SK-N-SH (cell line): ENCODE data around the gene MIOS. TPM values are rescaled to one million over a fixed set of nuclear protein-coding genes. Genes with fewer than 3 reads are reported as not detected.
A peak's percentile ranks its signal among the peaks of the same experiment; 100 is the strongest.

ENCODE experiments used
- CTCF ChIA-PET: fragments of 300-600, 350-600 bp; formaldehyde crosslinking; extraction: SDS; loops from one replicate; lab custom pipeline; 2021; lab: Yijun Ruan, JAX
- POLR2A ChIA-PET: fragments of 350-600 bp; sonication (Branson Sonifier 250); formaldehyde crosslinking; extraction: SDS; loops from one replicate; lab custom pipeline; 2020; ENCODE audit warnings: antibody characterized with exemption, inconsistent platforms; lab: Yijun Ruan, JAX
- DNase-seq: peaks from one replicate; pipeline ENCODE4 v3.0.0; 2012
- H2AFZ ChIP-seq: fragments of 200-600 bp; sonication (generic); 2 replicates; pipeline ENCODE4 v1.8.1; 2016; ENCODE audit warnings: antibody characterized with exemption, mild to moderate bottlenecking, low read depth
- H3F3A ChIP-seq: fragments of 200-600 bp; sonication (generic); replicated peaks from 2 replicates; pipeline ENCODE3; 2016; ENCODE audit warnings: antibody characterized with exemption, mild to moderate bottlenecking; ENCODE audit not compliant: insufficient read depth
- H3K27ac ChIP-seq, 2 experiments: fragments of 200-500 bp in 1 of 2; fragments of 200-600 bp in 1 of 2; sonication (Bioruptor generic) in 1 of 2; sonication (generic), shearing (Covaris generic) in 1 of 2; 2 replicates each; pipeline versions ENCODE4 v1.5.1 to v1.6.1; 2014 to 2016; ENCODE audit warnings: low read depth in 2 of 2, inconsistent platforms in 1 of 2, low read length in 1 of 2, mild to moderate bottlenecking in 1 of 2, mixed read lengths in 1 of 2
- H3K27me3 ChIP-seq: fragments of 200-600 bp; sonication (generic), shearing (Covaris generic); 2 replicates; pipeline ENCODE4 v1.6.1; 2016; ENCODE audit warnings: mixed run types; ENCODE audit not compliant: insufficient read depth
- H3K36me3 ChIP-seq, 2 experiments: fragments of 200-500 bp in 1 of 2; fragments of 200-600 bp in 1 of 2; sonication (Bioruptor generic) in 1 of 2; sonication (generic) in 1 of 2; replicated peaks in 1 of 2; 2 replicates each; pipeline versions ENCODE3 to v1.5.1; 2014 to 2016; ENCODE audit warnings: low read length in 1 of 2, mild to moderate bottlenecking in 1 of 2; ENCODE audit not compliant: insufficient read depth in 2 of 2, control insufficient read depth in 1 of 2
- H3K4me1 ChIP-seq, 2 experiments: fragments of 200-500 bp in 1 of 2; fragments of 200-600 bp in 1 of 2; sonication (Bioruptor generic) in 1 of 2; sonication (generic), shearing (Covaris generic) in 1 of 2; 2 replicates each; pipeline versions ENCODE4 v1.5.1 to v1.6.1; 2014 to 2016; ENCODE audit warnings: low read depth in 1 of 2, low read length in 1 of 2, mixed run types in 1 of 2; ENCODE audit not compliant: insufficient read depth in 2 of 2, control insufficient read depth in 1 of 2
- H3K4me2 ChIP-seq: fragments of 200-600 bp; sonication (generic), shearing (Covaris generic); 2 replicates; pipeline ENCODE4 v1.6.1; 2017; ENCODE audit warnings: mixed run types
- H3K4me3 ChIP-seq, 2 experiments: fragments of 200-500 bp in 1 of 2; fragments of 200-600 bp in 1 of 2; sonication (Bioruptor generic) in 1 of 2; sonication (generic), shearing (Covaris generic) in 1 of 2; 2 replicates each; pipeline versions ENCODE4 v1.5.1 to v1.8.1; 2014 to 2016; ENCODE audit warnings: low read depth in 2 of 2, inconsistent platforms in 1 of 2, low read length in 1 of 2, mild to moderate bottlenecking in 1 of 2, mixed read lengths in 1 of 2, moderate library complexity in 1 of 2
- H3K79me2 ChIP-seq: fragments of 200-600 bp; sonication (generic); 2 replicates; pipeline ENCODE4 v1.8.1; 2017; ENCODE audit warnings: mild to moderate bottlenecking; ENCODE audit not compliant: insufficient read depth
- H3K9ac ChIP-seq: fragments of 200-600 bp; sonication (generic); 2 replicates; pipeline ENCODE4 v1.6.1; 2017; ENCODE audit warnings: mixed run types
- H3K9me2 ChIP-seq: fragments of 200-600 bp; sonication (generic); 2 replicates; pipeline ENCODE4 v1.6.1; 2017; ENCODE audit warnings: mixed run types
- H3K9me3 ChIP-seq: fragments of 200-600 bp; sonication (generic); 2 replicates; pipeline ENCODE4 v1.6.1; 2017; ENCODE audit warnings: mixed run types, mild to moderate bottlenecking, moderate library complexity
- H4K20me1 ChIP-seq: fragments of 200-600 bp; sonication (generic); 2 replicates; pipeline ENCODE4 v1.6.1; 2017; ENCODE audit warnings: mild to moderate bottlenecking, mixed run types; ENCODE audit not compliant: insufficient read depth
- CHD2 ChIP-seq: fragments of 150-350 bp; IDR thresholded peaks from 2 replicates; pipeline ENCODE4 v1.6.1; 2018; ENCODE audit warnings: low read length; ENCODE audit not compliant: partially characterized antibody
- FOXM1 ChIP-seq: IDR thresholded peaks from 2 replicates; pipeline ENCODE4 v1.4.0; 2012; ENCODE audit warnings: low read depth, mild to moderate bottlenecking
- GATA2 ChIP-seq: sonication (generic); formaldehyde crosslinking; IDR thresholded peaks from 2 replicates; pipeline ENCODE4 v1.5.0; 2020; ENCODE audit warnings: mild to moderate bottlenecking, missing genetic modification reagents
- IRF3 ChIP-seq: fragments of 150-350 bp; IDR thresholded peaks from 2 replicates; pipeline ENCODE4 v1.6.1; 2016; ENCODE audit warnings: mild to moderate bottlenecking, low read depth, low read length
- MAX ChIP-seq: IDR thresholded peaks from 2 replicates; pipeline ENCODE4 v1.4.0; 2012; ENCODE audit warnings: low read depth
- NFIC ChIP-seq: IDR thresholded peaks from 2 replicates; pipeline ENCODE4 v1.4.0; 2012; ENCODE audit warnings: borderline replicate concordance
- PBX3 ChIP-seq: IDR thresholded peaks from 2 replicates; pipeline ENCODE4; 2012
- RFX5 ChIP-seq: IDR thresholded peaks from 2 replicates; pipeline ENCODE4 v1.6.1; 2012; ENCODE audit warnings: mild to moderate bottlenecking, improper control_type of control experiment, low read length
- TCF12 ChIP-seq: IDR thresholded peaks from 2 replicates; pipeline ENCODE4 v1.4.0; 2012
- USF1 ChIP-seq: IDR thresholded peaks from 2 replicates; pipeline ENCODE4 v1.4.0; 2012; ENCODE audit warnings: low read depth, borderline replicate concordance
- ZBTB33 ChIP-seq: IDR thresholded peaks from 2 replicates; pipeline ENCODE4 v1.4.0; 2012; ENCODE audit warnings: low read depth, borderline replicate concordance
- WGBS: methylation state at CpG from one replicate; pipeline ENCODE4 v1.1.6; 2017; ENCODE audit warnings: low lambda C conversion rate; 5-methylcytosine and 5-hydroxymethylcytosine counted together
- polyA plus RNA-seq, 3 experiments: library from polyadenylated mRNA; depleted of rRNA; stranded (reverse); fragments of >200 nt; gene quantifications; 2 replicates each; pipeline ENCODE4 v1.2.3, GENCODE V29; 2012

Gene MIOS
- polyA plus RNA-seq, 1 of the 3 experiments (the other 2 are of a cell fraction) = 16.4 TPM

GRCh38 chr7:7650682-7651206 lies 84.1 kb downstream of the MIOS start:
- 90% methylated on average over 2 of the region's 2 CpGs for WGBS
- Histone ChIP-seq H3K27ac (peak overlapping the region in 1 of 2 experiments; percentile 24; a peak in 1 of 4 replicates), H3K4me2 (no peak overlapping the region), H3K79me2 (peaks cover 17% of the 10 kb centered on the region; the same call in 1 of the 2 replicates), H3K9me3 (no peaks in the 10 kb centered on the region), H3K36me3 (no peaks in the 10 kb centered on the region), H2AFZ (no peak overlapping the region), H3K9me2 (no peaks in the 10 kb centered on the region), H3K9ac (no peak overlapping the region), H4K20me1 (no peaks in the 10 kb centered on the region), H3K4me1 (peaks cover 0 to 28% of the 10 kb centered on the region in 2 experiments; a peak in 2 of 4 replicates), H3K4me3 (no peak overlapping the region), H3K27me3 (no peaks in the 10 kb centered on the region), H3F3A (no peaks in the 10 kb centered on the region)
- POLR2A ChIA-PET = no interaction called here
- no peak for TF ChIP-seq PBX3
- no peak for TF ChIP-seq FOXM1
- no peak for TF ChIP-seq ZBTB33
- TF ChIP-seq TCF12 = no peak
- TF ChIP-seq MAX = no peak
- TF ChIP-seq IRF3 = no peak
- no peak for TF ChIP-seq CHD2
- TF ChIP-seq NFIC = no peak
- TF ChIP-seq USF1 = no peak
- TF ChIP-seq GATA2 (CRISPR knock-in tag) = no peak
- CTCF ChIA-PET = no interaction called here
- no peak for DNase-seq

GRCh38 chr7:7651479-7651878 lies 84.8 kb downstream of the MIOS start:
- H3K27me3 ChIP-seq = no peaks in the 10 kb centered on the region
- ChIA-PET POLR2A (no interaction called here), CTCF (interaction anchor here (1.0 kb wide), 1 partner anchor 9 kb away, joined by 4 read pairs; no protein-coding TSS in a partner anchor)
- H3K79me2 ChIP-seq = peaks cover 21% of the 10 kb centered on the region; the same call in 1 of the 2 replicates
- H2AFZ ChIP-seq = no peak overlapping the region
- H3K9me2 ChIP-seq = no peaks in the 10 kb centered on the region
- H3F3A ChIP-seq = no peaks in the 10 kb centered on the region
- no peaks in the 10 kb centered on the region for H4K20me1 ChIP-seq
- TF ChIP-seq CHD2 (no peak), RFX5 (no peak)
- no peak for DNase-seq
- H3K4me1 ChIP-seq = peaks cover 0 to 28% of the 10 kb centered on the region in 2 experiments; a peak in 2 of 4 replicates
- no peaks in the 10 kb centered on the region for H3K9me3 ChIP-seq
- no peak overlapping the region for H3K9ac ChIP-seq
- H3K4me2 ChIP-seq = no peak overlapping the region
- WGBS = 77% methylated on average over 3 of the region's 3 CpGs
- peak overlapping the region in 1 of 2 experiments; percentile 61; a peak in 1 of 4 replicates for H3K27ac ChIP-seq
- H3K36me3 ChIP-seq = no peaks in the 10 kb centered on the region
- no peak overlapping the region for H3K4me3 ChIP-seq
